ENCODE data around the gene DNMT1. TPM values are rescaled to one million over a fixed set of nuclear protein-coding genes. Genes with fewer than 3 reads are reported as not detected.

DNMT1 gene
- total and polyA plus RNA-seq, 2 experiments from 2014 or later, result 78.2 to 106 TPM

- peaks cover 48% of the 10 kb centered on the region for H3K36me3 ChIP-seq
- H3K4me1 ChIP-seq (ENCODE audit: low read depth), result peaks cover 6% of the 10 kb centered on the region
- peak overlapping the region; percentile 23 for H3K27ac ChIP-seq
- no peak for DNase-seq (ENCODE audit: low read depth in 1 of 2, low spot score in 1 of 2)
- H3K27me3 ChIP-seq, result no peaks in the 10 kb centered on the region
- no peak overlapping the region for H3K4me3 ChIP-seq
- TF ChIP-seq, protein P1, sequence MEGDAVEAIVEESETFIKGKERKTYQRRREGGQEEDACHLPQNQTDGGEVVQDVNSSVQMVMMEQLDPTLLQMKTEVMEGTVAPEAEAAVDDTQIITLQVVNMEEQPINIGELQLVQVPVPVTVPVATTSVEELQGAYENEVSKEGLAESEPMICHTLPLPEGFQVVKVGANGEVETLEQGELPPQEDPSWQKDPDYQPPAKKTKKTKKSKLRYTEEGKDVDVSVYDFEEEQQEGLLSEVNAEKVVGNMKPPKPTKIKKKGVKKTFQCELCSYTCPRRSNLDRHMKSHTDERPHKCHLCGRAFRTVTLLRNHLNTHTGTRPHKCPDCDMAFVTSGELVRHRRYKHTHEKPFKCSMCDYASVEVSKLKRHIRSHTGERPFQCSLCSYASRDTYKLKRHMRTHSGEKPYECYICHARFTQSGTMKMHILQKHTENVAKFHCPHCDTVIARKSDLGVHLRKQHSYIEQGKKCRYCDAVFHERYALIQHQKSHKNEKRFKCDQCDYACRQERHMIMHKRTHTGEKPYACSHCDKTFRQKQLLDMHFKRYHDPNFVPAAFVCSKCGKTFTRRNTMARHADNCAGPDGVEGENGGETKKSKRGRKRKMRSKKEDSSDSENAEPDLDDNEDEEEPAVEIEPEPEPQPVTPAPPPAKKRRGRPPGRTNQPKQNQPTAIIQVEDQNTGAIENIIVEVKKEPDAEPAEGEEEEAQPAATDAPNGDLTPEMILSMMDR (IDR thresholded peaks at IDR 0.05; ENCODE audit: low read depth, low read length), result no peak
- no peaks in the 10 kb centered on the region for H3K9me3 ChIP-seq (ENCODE audit: low read depth)
Measured at GRCh38 chr19:10114651-10115391, 79.9 kb downstream of the DNMT1 start.

GRCh38 chr19:10113964-10114650, 80.6 kb downstream of the DNMT1 start:
- peaks cover 6% of the 10 kb centered on the region for H3K4me1 ChIP-seq (ENCODE audit: low read depth)
- peak overlapping the region; percentile 51 for H3K27ac ChIP-seq
- H3K4me3 ChIP-seq, result no peak overlapping the region
- H3K27me3 ChIP-seq, result no peaks in the 10 kb centered on the region
- DNase-seq (ENCODE audit: low read depth in 1 of 2, low spot score in 1 of 2), result no peak
- H3K36me3 ChIP-seq, result peaks cover 52% of the 10 kb centered on the region
- TF ChIP-seq, protein P1 (IDR thresholded peaks at IDR 0.05; ENCODE audit: low read depth, low read length), result no peak
- H3K9me3 ChIP-seq (ENCODE audit: low read depth), result no peaks in the 10 kb centered on the region

DNA sequence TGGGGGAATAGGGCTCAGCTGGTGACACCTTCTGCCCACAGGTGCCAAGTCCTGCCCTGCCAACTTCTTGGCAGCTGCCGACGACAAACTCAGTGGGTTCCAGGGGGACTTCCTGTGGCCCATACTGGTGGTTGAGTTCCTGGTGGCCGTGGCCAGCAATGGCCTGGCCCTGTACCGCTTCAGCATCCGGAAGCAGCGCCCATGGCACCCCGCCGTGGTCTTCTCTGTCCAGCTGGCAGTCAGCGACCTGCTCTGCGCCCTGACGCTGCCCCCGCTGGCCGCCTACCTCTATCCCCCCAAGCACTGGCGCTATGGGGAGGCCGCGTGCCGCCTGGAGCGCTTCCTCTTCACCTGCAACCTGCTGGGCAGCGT, 81.2 kb downstream of the DNMT1 start:
- H3K9me3 ChIP-seq (ENCODE audit: low read depth), result no peaks in the 10 kb centered on the region
- TF ChIP-seq, protein P1 (IDR thresholded peaks at IDR 0.05; ENCODE audit: low read depth, low read length), result no peak

GRCh38 chr19:10112895-10113591, 81.7 kb downstream of the DNMT1 start:
- Histone ChIP-seq H3K4me3 (no peak overlapping the region), H3K4me1 (ENCODE audit: low read depth) (no peaks in the 10 kb centered on the region), H3K27me3 (no peaks in the 10 kb centered on the region), H3K9me3 (ENCODE audit: low read depth) (no peaks in the 10 kb centered on the region), H3K36me3 (peaks cover 56% of the 10 kb centered on the region), H3K27ac (peak overlapping the region; percentile 51)
- DNase-seq (ENCODE audit: low read depth in 1 of 2, low spot score in 1 of 2), result peak; percentile 24 to 56
- TF ChIP-seq, protein P1 (IDR thresholded peaks at IDR 0.05; ENCODE audit: low read depth, low read length), result peak; percentile 74

More for the DNA sequence above, 81.2 kb downstream of the DNMT1 start:
- DNase-seq (ENCODE audit: low read depth in 1 of 2, low spot score in 1 of 2), result no peak
- Histone ChIP-seq H3K4me1 (ENCODE audit: low read depth) (peaks cover under 1% of the 10 kb centered on the region), H3K36me3 (peaks cover 54% of the 10 kb centered on the region), H3K4me3 (no peak overlapping the region), H3K27me3 (no peaks in the 10 kb centered on the region), H3K27ac (peak overlapping the region; percentile 51)

DNA sequence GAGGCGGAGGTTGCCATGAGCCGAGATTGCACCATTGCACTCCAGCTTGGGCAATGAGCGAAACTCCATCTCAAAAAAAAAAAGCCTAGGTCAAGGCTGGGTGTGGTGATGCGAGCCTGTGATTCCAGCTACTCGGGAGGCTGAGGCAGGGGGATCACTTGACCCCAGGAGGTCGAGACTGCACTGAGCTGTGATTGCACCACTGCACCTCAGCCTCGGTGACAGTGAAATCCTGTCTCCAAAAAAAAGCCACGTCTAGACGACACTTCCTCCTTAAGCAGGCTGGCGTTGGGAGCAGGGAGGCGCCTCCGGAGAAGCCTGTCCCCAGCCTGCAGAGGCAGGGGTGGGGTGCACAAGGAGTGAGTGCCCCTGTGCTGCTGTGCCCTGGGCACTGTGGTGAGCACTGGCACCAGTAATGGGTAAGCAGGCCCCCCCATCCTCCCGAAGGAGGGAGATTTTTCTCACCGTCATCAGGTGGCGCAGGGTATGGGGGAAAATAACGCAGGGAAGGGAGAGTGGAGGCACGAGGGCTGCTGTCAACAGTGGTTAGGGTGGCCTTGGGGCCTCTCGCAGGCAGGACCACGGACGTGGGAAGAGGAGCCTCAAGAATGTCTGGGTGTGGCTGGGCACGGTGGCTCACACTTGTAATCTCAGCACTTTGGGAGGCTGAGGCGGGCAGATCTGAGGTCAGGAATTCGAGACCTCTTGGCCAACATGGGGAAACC, 82.6 kb downstream of the DNMT1 start:
- Histone ChIP-seq H3K9me3 (ENCODE audit: low read depth) (no peaks in the 10 kb centered on the region), H3K27me3 (no peaks in the 10 kb centered on the region), H3K36me3 (peaks cover 53% of the 10 kb centered on the region), H3K27ac (no peak overlapping the region), H3K4me3 (no peak overlapping the region), H3K4me1 (ENCODE audit: low read depth) (peaks cover 1% of the 10 kb centered on the region)
- TF ChIP-seq, protein P1 (IDR thresholded peaks at IDR 0.05; ENCODE audit: low read depth, low read length), result no peak
- DNase-seq (ENCODE audit: low read depth in 1 of 2, low spot score in 1 of 2), result peak in 1 of 2 donors; percentile 24

All from cardiac muscle cell (in vitro differentiated cells and primary cell).